H1 (cell line): ENCODE measurements around the gene POLE. TPM values are rescaled to one million over a fixed set of nuclear protein-coding genes. Genes with fewer than 3 reads are reported as not detected.

ENCODE experiments used
- CTCF ChIA-PET: fragments of 300-600 bp; sonication (Branson Sonifier 250); formaldehyde crosslinking; loops from one replicate; lab custom pipeline; 2021; ENCODE audit not compliant: partially characterized antibody; lab: Charles Lee
- POLR2A ChIA-PET: fragments of 300-600 bp; sonication (Branson Sonifier 250); formaldehyde crosslinking; loops from one replicate; lab custom pipeline; 2021; ENCODE audit warnings: inconsistent platforms; ENCODE audit not compliant: partially characterized antibody; lab: Charles Lee
- DNase-seq, 2 experiments: peaks; one replicate each; pipeline versions ENCODE4 v3.0.0 to v3.0.0-alpha.2; 2010 to 2022; ENCODE audit warnings: low spot score in 2 of 2, low read depth in 1 of 2, mixed read lengths in 1 of 2
- FAIRE-seq: peaks from 2 replicates; lab custom pipeline; 2011; peaks lifted over from hg19 to GRCh38; lab: Jason Lieb, UNC
- H2AFZ ChIP-seq: 2 replicates; pipeline ENCODE4 v1.8.1; 2012; ENCODE audit warnings: low read length, inconsistent platforms
- H2AK5ac ChIP-seq: 2 replicates; pipeline ENCODE4 v1.6.1; 2013; ENCODE audit warnings: low read depth, low read length
- H2BK120ac ChIP-seq: replicated peaks from 2 replicates; pipeline ENCODE3; 2013; ENCODE audit warnings: low read depth, low read length, inconsistent platforms
- H2BK12ac ChIP-seq: 2 replicates; pipeline ENCODE4 v1.6.1; 2013; ENCODE audit warnings: low read depth, low read length
- H2BK15ac ChIP-seq: 2 replicates; pipeline ENCODE4 v1.6.1; 2013; ENCODE audit warnings: low read length
- H2BK20ac ChIP-seq: 2 replicates; pipeline ENCODE4 v1.6.1; 2013; ENCODE audit warnings: low read length
- H2BK5ac ChIP-seq: 2 replicates; pipeline ENCODE4 v1.6.1; 2013; ENCODE audit warnings: low read depth, low read length
- H3K14ac ChIP-seq: 2 replicates; pipeline ENCODE4 v1.6.1; 2013; ENCODE audit warnings: inconsistent platforms; ENCODE audit not compliant: insufficient read length
- H3K18ac ChIP-seq: 2 replicates; pipeline ENCODE4 v1.6.1; 2013; ENCODE audit warnings: low read length; ENCODE audit errors: extremely low read depth
- H3K23ac ChIP-seq: 2 replicates; pipeline ENCODE4 v1.6.1; 2013; ENCODE audit warnings: inconsistent platforms; ENCODE audit not compliant: insufficient read length
- H3K23me2 ChIP-seq: 2 replicates; pipeline ENCODE4 v1.6.1; 2013; ENCODE audit warnings: low read depth, low read length
- H3K27ac ChIP-seq: 2 replicates; pipeline ENCODE4 v1.6.1; 2011; ENCODE audit warnings: low read depth, low read length, inconsistent platforms
- H3K27me3 ChIP-seq, 4 experiments: replicated peaks in 1 of 4; 1 replicate in 1 of 4; 2 replicates in 3 of 4; pipeline versions ENCODE4 v1.6.1 to v1.8.1; 2011 to 2013; ENCODE audit warnings: low read length in 3 of 4, mild to moderate bottlenecking in 3 of 4, inconsistent platforms in 2 of 4, mixed read lengths in 2 of 4, moderate library complexity in 1 of 4; ENCODE audit not compliant: control insufficient read depth in 3 of 4, insufficient read depth in 3 of 4; ENCODE audit errors: extremely low read depth in 1 of 4
- H3K36me3 ChIP-seq, 4 experiments: 2 replicates each; pipeline versions ENCODE4 v1.6.1 to v1.8.1; 2011 to 2013; ENCODE audit warnings: mild to moderate bottlenecking in 4 of 4, low read length in 3 of 4, moderate library complexity in 2 of 4, control low read depth in 1 of 4, inconsistent platforms in 1 of 4; ENCODE audit not compliant: insufficient read depth in 4 of 4, control insufficient read depth in 2 of 4
- H3K4ac ChIP-seq: replicated peaks from 2 replicates; pipeline ENCODE3; 2013; ENCODE audit warnings: low read length, low read depth, mixed read lengths, inconsistent platforms; ENCODE audit not compliant: insufficient read length
- H3K4me1 ChIP-seq, 4 experiments: replicated peaks in 1 of 4; 1 replicate in 1 of 4; 2 replicates in 3 of 4; pipeline versions ENCODE4 v1.6.1 to v1.8.1; 2011 to 2013; ENCODE audit warnings: low read length in 3 of 4, inconsistent platforms in 2 of 4, mixed read lengths in 1 of 4; ENCODE audit not compliant: insufficient read depth in 4 of 4, control insufficient read depth in 3 of 4
- H3K4me2 ChIP-seq, 2 experiments: 2 replicates each; pipeline versions ENCODE4 v1.6.1 to v1.8.1; 2011 to 2013; ENCODE audit warnings: low read depth in 2 of 2, low read length in 2 of 2, control low read depth in 1 of 2, inconsistent platforms in 1 of 2, mild to moderate bottlenecking in 1 of 2; ENCODE audit not compliant: insufficient read depth in 1 of 2
- H3K4me3 ChIP-seq, 4 experiments: fragments of 200-600, 300-600 bp in 1 of 4; sonication (generic), shearing (Covaris generic), sonication (Bioruptor Twin) in 1 of 4; 2 replicates each; pipeline versions ENCODE4 v1.5.1 to v1.8.1; 2011 to 2016; ENCODE audit warnings: low read length in 4 of 4, low read depth in 3 of 4, control low read depth in 2 of 4, inconsistent platforms in 2 of 4, mild to moderate bottlenecking in 2 of 4, mixed read lengths in 1 of 4, moderate library complexity in 1 of 4; ENCODE audit not compliant: insufficient read depth in 2 of 4; ENCODE audit errors: extremely low read depth in 1 of 4
- H3K56ac ChIP-seq: replicated peaks from 2 replicates; pipeline ENCODE3; 2013; ENCODE audit warnings: low read depth, mild to moderate bottlenecking, mixed read lengths, low read length, inconsistent platforms; ENCODE audit not compliant: insufficient read length
- H3K79me1 ChIP-seq: 2 replicates; pipeline ENCODE4 v1.6.1; 2013; ENCODE audit warnings: low read depth, low read length, control low read depth
- H3K79me2 ChIP-seq, 2 experiments: 2 replicates each; pipeline versions ENCODE4 v1.6.1 to v1.8.1; 2012 to 2013; ENCODE audit warnings: low read length in 2 of 2, mild to moderate bottlenecking in 2 of 2, inconsistent platforms in 1 of 2; ENCODE audit not compliant: insufficient read depth in 2 of 2, control insufficient read depth in 1 of 2
- H3K9ac ChIP-seq, 4 experiments: replicated peaks in 1 of 4; 1 replicate in 1 of 4; 2 replicates in 3 of 4; pipeline versions ENCODE4 v1.6.1 to v1.8.1; 2011 to 2013; ENCODE audit warnings: low read depth in 3 of 4, low read length in 3 of 4, control low read depth in 2 of 4, mild to moderate bottlenecking in 2 of 4, moderate library complexity in 2 of 4, inconsistent platforms in 1 of 4; ENCODE audit errors: extremely low read depth in 1 of 4
- H3K9me3 ChIP-seq, 2 experiments: 2 replicates each; pipeline versions ENCODE4 v1.6.1 to v1.8.1; 2012 to 2013; ENCODE audit warnings: mild to moderate bottlenecking in 2 of 2, moderate library complexity in 2 of 2, control low read depth in 1 of 2, inconsistent platforms in 1 of 2, low read depth in 1 of 2, low read length in 1 of 2, mixed read lengths in 1 of 2; ENCODE audit not compliant: insufficient read depth in 2 of 2
- H4K20me1 ChIP-seq, 2 experiments: replicated peaks in 1 of 2; 2 replicates each; pipeline versions ENCODE3 to v1.8.1; 2011 to 2013; ENCODE audit warnings: inconsistent platforms in 2 of 2, low read length in 2 of 2, mild to moderate bottlenecking in 1 of 2; ENCODE audit not compliant: insufficient read depth in 2 of 2, control insufficient read depth in 1 of 2
- H4K5ac ChIP-seq: 2 replicates; pipeline ENCODE4 v1.6.1; 2013; ENCODE audit warnings: low read length, low read depth, mixed read lengths, inconsistent platforms; ENCODE audit not compliant: insufficient read length
- H4K8ac ChIP-seq: 2 replicates; pipeline ENCODE4 v1.8.0; 2013; ENCODE audit warnings: mild to moderate bottlenecking, moderate library complexity, low read length, inconsistent platforms; ENCODE audit not compliant: insufficient read depth; ENCODE audit errors: extremely low read depth
- H4K91ac ChIP-seq: replicated peaks from 2 replicates; pipeline ENCODE3; 2013; ENCODE audit warnings: low read length, mixed read lengths, inconsistent platforms; ENCODE audit not compliant: insufficient read length
- CBX5 ChIP-seq: fragments of 300-800, 300-1000 bp; sonication (generic); IDR thresholded peaks from 2 replicates; pipeline ENCODE4 v1.7.1; 2016; ENCODE audit warnings: antibody characterized with exemption, low read length, low read depth
- CREB1 ChIP-seq: IDR thresholded peaks from 2 replicates; pipeline ENCODE4 v1.6.1; 2012; ENCODE audit warnings: inconsistent platforms
- KDM5A ChIP-seq: fragments of 200-600 bp; IDR thresholded peaks from 2 replicates; pipeline ENCODE4 v1.7.1; 2012; ENCODE audit warnings: mild to moderate bottlenecking, low read length, inconsistent platforms, mixed read lengths
- NANOG ChIP-seq: IDR thresholded peaks from 2 replicates; pipeline ENCODE4 v1.6.1; 2011; ENCODE audit warnings: low read length, low read depth, mild to moderate bottlenecking, inconsistent platforms; ENCODE audit not compliant: insufficient read depth, poor library complexity, severe bottlenecking
- POU5F1 ChIP-seq: IDR thresholded peaks from 2 replicates; pipeline ENCODE4 v1.6.1; 2011; ENCODE audit warnings: low read depth, mild to moderate bottlenecking, low read length, moderate library complexity
- WGBS, 2 experiments: shearing (Covaris generic) in 1 of 2; methylation state at CpG; one replicate each; pipeline versions ENCODE4 v1.1.6 to v1.1.7; 2013 to 2015; ENCODE audit warnings: low lambda C conversion rate in 2 of 2, mixed read lengths in 2 of 2, inconsistent platforms in 1 of 2, low coverage in 1 of 2, missing lambda C conversion rate in 1 of 2; ENCODE audit not compliant: insufficient replicate concordance in 2 of 2, insufficient coverage in 1 of 2, insufficient read length in 1 of 2; ENCODE audit errors: extremely low coverage in 1 of 2, missing lambda C conversion rate in 1 of 2; 5-methylcytosine and 5-hydroxymethylcytosine counted together
- polyA plus RNA-seq, 7 experiments: library from polyadenylated mRNA; depleted of rRNA in 3 of 7; stranded (reverse) in 5 of 7; unstranded in 2 of 7; fragments of >200 nt in 5 of 7; fragments of 200-250 nt in 2 of 7; gene quantifications; 1 replicate in 5 of 7; 2 replicates in 1 of 7; 4 replicates in 1 of 7; pipeline versions ENCODE4 v1.2.1 to v1.2.3, GENCODE V29; 2011 to 2013; ENCODE audit warnings: missing spikeins in 2 of 7, mixed read lengths in 2 of 7
- total RNA-seq: library from RNA; stranded (reverse); fragmentation: NEBNext Ultra II Directional; extraction: Animal tissue kit (Norgen Biotek cat#: 25700); gene quantifications from 2 replicates; pipeline ENCODE4 v1.2.1, GENCODE V29; 2021

The POLE gene
- total and polyA plus RNA-seq, 2 of the 8 experiments (the other 6 are each of a cell fraction or from before 2014, with no cell fraction given): 59.7 to 115 TPM

- H4K91ac ChIP-seq: no peak overlapping the region
- H2BK12ac ChIP-seq: no peak overlapping the region
- no peak overlapping the region for H3K14ac ChIP-seq
- H3K4ac ChIP-seq: no peak overlapping the region
- POLR2A ChIA-PET: interaction anchor here (0.9 kb wide), 1 partner anchor 28 kb away, joined by 4 read pairs; no protein-coding TSS in a partner anchor
- no peak overlapping the region for H2BK20ac ChIP-seq
- H3K27me3 ChIP-seq: no peaks in the 10 kb centered on the region; a peak in 1 of 7 replicates
- no peak overlapping the region for H3K4me3 ChIP-seq
- no peak overlapping the region for H2BK120ac ChIP-seq
- no peak overlapping the region for H3K27ac ChIP-seq
- H3K23me2 ChIP-seq: no peaks in the 10 kb centered on the region
- peaks cover 58 to 95% (median 90%) of the 10 kb centered on the region in 4 experiments for H3K36me3 ChIP-seq
- no peak overlapping the region for H3K18ac ChIP-seq
- no peaks in the 10 kb centered on the region; a peak in 1 of 4 replicates for H3K79me2 ChIP-seq
- H3K23ac ChIP-seq: no peak overlapping the region
- no peak overlapping the region for H4K8ac ChIP-seq
- no peak for FAIRE-seq
- H2AK5ac ChIP-seq: no peak overlapping the region
- TF ChIP-seq POU5F1 (no peak), CBX5 (no peak), CREB1 (no peak), KDM5A (no peak), NANOG (no peak)
- TF ChIP-seq, all 59 proteins: peak for 0
- Histone ChIP-seq H4K20me1 (peaks cover 13 to 17% of the 10 kb centered on the region in 2 experiments), H3K79me1 (no peaks in the 10 kb centered on the region; the same call in 1 of the 2 replicates), H3K9me3 (no peaks in the 10 kb centered on the region), H3K4me1 (0 out of 7 replicates have a peak, but pooled peaks cover 0 to 2% (median 0%) of the 10 kb centered on the region in 4 experiments), H3K56ac (no peak overlapping the region), H3K9ac (no peak overlapping the region), H2AFZ (no peak overlapping the region), H3K4me2 (no peak overlapping the region), H2BK5ac (no peak overlapping the region), H2BK15ac (no peak overlapping the region), H4K5ac (no peak overlapping the region)
- DNase-seq: no peak
- WGBS, 2 experiments: 91% methylated on average over 29 of the region's 29 CpGs; no CpG with 5 or more reads in 1 of the 2 experiments
- CTCF ChIA-PET: interaction anchor here (0.8 to 1.1 kb wide), 2 partner anchors 18 to 42 kb away, joined by 3 to 4 read pairs; no protein-coding TSS in a partner anchor
Measured at GRCh38 chr12:132662901-132663755, 24.0 kb downstream of the POLE start.
